ENCODE measurements around the gene GREM1.

Gene GREM1

GRCh38 chr15:32698773-32699390 lies 18.9 kb upstream of the GREM1 start:
- no peak for DNase-seq

DNA sequence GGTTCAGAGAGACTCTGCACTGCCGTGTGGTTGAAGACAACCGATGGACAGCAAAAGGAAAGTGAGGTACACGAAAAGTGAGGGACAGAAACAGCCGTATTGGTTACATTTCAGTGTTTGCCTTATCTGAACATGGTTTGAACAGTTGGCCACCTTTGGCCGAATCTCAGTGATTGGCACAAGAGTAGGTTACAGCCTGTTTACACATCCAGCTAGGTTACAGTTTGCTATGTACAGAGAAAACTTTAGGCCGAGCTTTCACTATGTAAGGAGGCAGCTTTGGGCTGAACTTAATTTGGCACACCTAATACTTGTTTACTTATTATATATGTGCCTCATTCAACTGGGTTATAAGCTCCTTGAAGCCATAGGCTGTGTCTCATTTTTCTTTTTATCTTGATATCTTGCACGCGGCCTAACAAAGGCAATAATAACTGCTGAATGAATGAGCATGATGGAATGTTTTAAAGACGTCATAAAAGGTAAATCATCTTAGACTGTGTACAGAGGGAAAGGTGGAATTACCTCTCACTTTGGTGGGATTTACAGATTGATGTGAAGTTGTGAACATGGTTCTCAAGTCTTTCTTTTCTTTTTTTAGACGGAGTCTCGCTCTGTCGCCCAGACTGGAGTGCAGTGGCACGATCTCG lies 17.2 kb upstream of the GREM1 start:
- DNase-seq = no peak

DNA sequence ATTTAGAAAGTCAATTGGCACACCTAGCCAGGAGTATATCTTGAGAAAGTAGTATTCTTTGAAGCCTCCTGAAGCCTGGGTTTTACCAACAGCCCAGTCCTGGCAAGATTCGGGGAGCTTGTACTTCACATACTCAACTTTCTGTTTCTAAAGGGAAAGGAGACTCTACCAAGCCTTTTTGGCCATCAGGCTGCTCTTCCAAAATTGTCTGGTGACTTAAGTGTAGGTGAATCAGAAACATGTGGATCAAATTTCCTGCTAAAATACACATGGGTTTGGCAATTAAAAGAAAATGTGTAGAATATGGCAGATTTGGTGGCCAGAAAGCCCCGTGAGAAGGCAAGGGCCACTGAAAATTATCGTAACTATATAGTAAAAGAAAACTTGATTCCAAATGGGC lies 15.9 kb upstream of the GREM1 start:
- no peak for DNase-seq

DNA sequence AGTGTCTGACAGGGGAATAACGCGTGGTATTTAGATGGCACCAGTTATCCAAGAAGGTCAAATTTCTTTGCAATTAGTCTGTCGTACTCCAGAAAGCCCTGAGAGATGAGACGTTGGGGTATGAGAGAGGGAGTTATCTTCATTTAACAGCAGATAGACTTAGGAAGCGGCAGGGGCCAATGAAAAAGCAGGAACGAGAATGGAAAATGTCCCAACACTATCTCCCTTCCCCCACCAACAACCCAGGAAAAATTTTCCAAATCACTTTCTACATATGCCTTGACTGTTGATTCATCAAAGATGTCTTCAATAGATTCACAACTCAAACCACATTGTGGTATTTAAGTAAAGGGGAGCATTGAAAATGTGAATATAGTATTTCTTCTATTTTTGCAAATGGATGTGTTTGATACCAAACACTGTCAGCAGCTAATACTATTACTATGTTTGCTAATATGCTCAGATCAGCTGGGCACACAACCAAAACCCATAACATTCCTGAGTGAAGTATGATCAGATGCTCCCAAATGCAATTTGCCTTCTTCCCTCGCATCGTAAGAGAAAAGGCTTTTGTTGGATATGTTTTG lies 13.3 kb upstream of the GREM1 start:
- DNase-seq = no peak

GRCh38 chr15:32705446-32705845 lies 12.4 kb upstream of the GREM1 start:
- DNase-seq = no peak

DNA sequence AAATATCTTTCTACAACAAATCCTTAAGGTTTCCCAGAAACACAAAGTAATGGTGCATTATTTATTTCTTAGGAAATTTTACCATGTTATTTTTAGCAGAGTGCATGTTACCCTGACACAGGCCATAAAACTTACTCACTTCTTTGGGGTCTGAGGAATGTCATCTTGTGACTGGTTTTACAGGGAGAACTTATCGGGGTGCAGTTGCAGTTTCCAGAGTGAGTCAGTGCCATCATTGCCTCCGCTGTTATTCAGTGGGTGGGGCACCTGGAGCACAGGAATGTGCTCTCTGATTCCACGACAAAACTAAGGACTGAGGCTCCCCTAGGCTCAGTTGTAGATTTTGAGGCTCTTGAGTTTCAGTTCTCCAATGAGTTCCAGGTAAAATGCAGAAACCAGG lies 11.1 kb upstream of the GREM1 start:
- DNase-seq = no peak

DNA sequence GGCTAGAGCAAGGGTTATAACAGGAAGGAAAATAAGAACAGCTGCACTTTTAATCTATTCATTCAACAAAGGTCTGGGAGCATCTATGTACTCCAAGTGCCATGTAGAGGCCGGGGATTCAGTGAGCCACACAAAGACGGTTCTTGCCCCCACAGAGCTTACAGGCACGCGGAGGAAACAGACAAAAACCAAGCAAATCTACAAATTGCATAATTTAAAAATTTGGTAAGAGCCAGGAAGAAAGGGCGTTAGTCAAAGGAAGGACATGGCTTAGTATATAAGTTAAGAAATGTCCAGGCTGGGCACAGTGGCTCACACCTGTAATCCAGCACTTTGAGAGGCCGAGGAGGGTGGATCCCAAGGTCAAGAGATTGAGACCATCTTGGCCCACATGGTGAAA lies 10.4 kb upstream of the GREM1 start:
- DNase-seq = no peak

DNA sequence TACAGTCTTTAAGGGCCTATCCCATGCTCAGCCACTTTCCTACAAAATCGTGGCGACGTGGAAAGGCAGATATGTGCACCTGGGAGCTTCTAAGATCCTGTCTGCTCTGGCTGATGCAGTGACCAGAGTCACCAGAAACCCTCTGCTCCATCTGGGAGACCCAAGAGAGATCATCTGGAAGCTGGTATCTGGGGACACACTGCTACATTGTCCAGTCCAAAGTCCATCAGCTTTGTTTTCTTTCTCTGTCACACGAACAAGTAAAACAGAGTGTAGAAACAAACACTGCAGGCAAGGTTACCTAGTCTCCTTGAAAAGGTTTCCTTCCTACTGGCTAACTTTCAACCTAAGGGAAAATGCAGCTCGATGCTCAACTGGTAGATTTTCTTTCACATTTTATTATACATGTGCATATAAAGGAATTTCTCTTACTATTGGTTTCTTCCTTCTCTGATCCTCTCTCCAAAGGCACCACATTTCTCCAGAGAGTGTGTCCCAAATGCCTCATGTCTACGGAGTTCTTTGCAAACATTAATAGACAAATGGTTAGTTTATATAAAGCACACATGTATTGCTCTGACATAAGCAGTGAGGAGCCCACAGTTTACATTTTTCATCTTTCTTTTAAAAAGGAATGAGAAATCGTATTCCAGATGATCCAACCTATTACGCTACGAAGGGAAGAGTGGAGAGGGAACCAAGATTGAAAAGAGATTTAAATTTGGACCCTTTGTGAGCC lies 8.3 kb upstream of the GREM1 start:
- DNase-seq = no peak

DNA sequence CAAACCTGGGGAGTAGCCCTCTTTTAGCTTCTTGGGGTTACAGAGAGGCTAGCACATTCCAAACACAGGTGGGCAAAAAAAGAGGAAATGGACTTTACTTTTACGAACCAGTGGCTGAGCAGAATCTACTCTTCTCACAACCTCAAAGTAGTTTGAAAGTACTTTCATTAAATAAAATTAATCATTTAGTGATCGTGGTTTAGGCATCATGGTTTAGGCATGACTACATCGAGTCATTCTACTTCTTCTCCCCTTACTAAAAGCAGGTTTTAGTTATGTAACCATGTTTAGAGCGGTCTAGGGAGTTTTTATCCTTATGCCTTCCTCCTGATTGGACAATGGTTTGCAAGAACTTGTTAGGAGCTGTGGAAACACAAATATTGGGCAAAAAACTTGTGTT lies 2.5 kb upstream of the GREM1 start:
- no peak for DNase-seq

- DNase-seq = no peak
Measured at GRCh38 chr15:32716216-32716914, 1.4 kb upstream of the GREM1 start.

DNA sequence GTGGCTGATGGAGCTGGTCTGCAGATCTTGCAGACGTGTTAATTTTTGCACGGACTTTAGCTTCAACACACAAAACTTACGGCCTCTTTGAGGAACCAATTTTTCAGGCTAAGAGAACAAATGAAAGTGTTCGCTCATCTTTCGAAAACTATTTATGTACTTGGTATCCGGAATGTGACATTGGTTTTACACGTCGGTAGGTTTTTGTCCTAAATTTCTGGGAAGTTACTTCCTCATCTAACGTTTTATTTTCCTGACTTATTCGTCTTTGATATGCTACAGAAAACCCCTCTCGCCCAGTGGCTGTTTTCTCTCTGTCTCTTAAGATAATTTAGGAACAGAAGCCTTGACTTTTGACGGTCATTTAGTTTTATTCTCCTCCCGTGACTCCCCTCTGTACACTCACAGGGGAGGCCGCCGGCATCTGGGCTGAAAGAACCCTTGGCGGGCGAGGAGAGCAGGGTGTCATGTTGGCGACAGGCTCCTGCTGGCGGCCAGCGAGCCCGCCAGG lies 834 bp upstream of the GREM1 start:
- no peak for DNase-seq

- no peak for DNase-seq
Measured at GRCh38 chr15:32718227-32718820, 520 bp downstream of the GREM1 start.

DNA sequence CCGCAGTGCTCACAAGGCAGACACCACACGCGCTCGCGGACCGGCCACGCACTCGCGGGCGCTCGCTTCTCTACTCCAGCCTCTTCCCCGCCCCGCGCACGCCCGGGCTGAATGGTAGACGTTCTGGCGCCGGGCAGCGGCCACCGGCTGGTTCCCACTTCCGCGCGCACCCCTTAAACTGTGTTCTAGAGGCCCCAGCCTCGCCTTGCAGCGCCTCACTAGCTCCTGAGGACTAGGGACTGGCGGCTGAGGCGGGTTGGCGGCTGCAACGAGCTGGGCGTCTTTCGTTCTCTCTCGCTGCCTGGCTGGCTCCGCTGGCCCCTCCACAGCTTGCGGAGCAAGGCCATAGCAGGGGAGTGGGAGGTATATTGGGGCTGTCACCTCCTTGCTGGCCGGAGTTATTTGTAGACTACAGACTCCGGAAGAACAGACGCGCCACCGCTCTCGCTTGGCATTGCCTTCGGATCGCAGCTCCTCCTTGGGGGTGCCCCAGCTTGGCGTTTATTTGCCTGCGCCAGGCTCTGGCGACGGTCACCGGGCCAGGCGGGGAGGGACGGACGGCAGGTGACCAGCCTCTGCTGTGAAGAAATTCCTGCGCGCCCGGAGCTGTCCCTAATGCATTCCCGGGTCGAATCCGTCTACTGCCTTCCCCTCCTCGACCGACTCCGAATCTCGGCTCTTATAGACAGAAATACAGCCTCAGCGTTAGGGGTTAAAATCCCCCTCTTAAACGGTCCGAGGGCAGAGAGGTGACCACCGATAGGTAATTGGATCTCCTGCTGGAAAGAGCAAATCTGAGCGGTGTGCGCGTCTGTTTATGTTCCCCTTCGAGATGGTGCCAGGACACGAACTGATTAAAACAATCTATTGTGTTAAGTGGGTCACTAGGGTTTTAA lies 1.3 kb downstream of the GREM1 start:
- no peak for DNase-seq

DNA sequence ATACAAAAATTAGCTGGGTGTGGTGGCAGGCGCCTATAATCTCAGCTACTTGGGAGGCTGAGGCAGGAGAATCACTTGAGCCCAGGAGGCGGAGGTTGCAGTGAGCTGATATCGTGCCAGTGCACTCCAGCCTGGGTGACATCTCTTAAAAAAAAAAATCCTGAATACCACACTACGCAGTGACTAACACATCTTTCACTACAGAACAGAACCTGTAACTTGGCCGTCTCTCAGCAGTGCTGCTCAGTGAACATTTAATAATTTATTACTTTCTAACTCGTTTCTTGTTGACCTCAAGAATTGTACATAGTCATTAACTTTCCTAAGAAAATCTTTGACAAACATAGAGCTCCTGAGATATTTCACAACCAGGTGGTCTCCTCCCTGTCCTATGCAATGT lies 3.8 kb downstream of the GREM1 start:
- no peak for DNase-seq

DNA sequence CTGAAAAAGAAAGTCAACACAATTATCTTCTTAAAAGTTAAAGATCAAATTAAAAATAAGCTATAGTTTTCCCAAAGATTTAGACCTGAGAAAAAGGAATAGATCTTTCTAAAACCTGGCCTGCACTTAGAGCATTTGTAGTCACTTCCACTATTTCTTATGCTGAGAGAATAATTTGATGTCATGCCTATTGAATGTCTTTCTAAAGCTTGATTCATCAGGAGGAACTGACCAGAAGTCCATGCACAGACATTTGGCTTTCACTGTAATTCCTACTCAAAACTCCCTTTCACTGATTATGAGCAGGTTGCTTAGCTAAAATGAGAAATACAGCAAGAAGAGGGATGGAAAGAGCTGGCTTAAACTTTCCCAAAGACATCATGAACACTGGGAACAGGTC lies 4.3 kb downstream of the GREM1 start:
- no peak for DNase-seq

DNA sequence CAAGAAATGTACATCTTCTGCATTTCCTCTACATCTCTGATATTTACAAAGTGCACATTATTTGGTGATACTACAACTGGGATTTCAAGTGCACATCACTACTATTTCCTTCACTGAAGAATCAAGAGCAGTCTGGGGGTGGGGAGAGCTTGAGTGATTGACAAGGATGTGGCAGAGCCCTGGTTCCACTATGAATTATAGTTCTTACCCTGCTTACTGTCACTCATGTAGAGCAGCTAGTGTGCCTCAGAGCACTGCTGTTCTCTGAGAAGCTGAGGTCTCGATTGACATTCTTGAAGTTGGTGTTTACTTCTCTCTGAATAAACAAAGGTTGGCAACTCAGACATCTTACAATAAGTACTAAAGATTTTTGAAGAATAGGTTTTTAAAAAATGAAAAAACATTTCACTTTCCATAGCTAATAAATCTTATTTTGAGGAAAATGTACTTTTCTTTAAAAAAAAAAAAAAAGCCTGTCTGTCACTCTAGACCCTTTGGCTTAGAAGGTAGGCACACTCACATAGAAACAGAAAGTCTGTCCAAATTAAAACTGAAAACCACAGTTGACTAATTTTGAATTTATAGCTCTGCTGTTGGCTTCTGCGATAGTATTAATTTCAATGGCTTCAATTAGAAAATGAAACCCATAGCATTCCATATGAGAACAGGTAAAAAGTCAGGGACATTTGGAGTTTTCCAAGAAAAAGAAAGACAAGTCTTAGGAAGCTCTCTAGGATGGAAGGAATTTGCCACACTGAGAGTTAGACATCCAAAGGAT lies 5.6 kb downstream of the GREM1 start:
- DNase-seq = no peak

GRCh38 chr15:32729700-32730395 lies 12.0 kb downstream of the GREM1 start:
- no peak for DNase-seq

- DNase-seq = no peak
Measured at GRCh38 chr15:32730677-32731654, 13.2 kb downstream of the GREM1 start.

All from cortex of kidney (tissue), 1 donor.